Thymus (tissue), 11 donors: ENCODE data around the gene CENPW. TPM values are rescaled to one million over a fixed set of nuclear protein-coding genes. Genes with fewer than 3 reads are reported as not detected.

Experiments
- DNase-seq, 9 donors: peaks; one replicate each; pipeline ENCODE4 v3.0.0-alpha.2; 2013; ENCODE audit warnings: low spot score in 9 of 9, low read depth in 6 of 9, missing footprints in 1 of 9
- H3K27ac ChIP-seq, 2 donors: one replicate each; pipeline ENCODE4 v1.5.1; 2013; ENCODE audit warnings: control low read depth in 1 of 2, low read depth in 1 of 2, low read length in 1 of 2, mild to moderate bottlenecking in 1 of 2, moderate library complexity in 1 of 2
- H3K27me3 ChIP-seq, 2 donors: one replicate each; pipeline ENCODE4 v1.5.1; 2013; ENCODE audit warnings: low read length in 1 of 2; ENCODE audit not compliant: control insufficient read depth in 2 of 2, insufficient read depth in 1 of 2
- H3K36me3 ChIP-seq, 2 donors: one replicate each; pipeline ENCODE4 v1.5.1; 2013; ENCODE audit warnings: low read length in 1 of 2, mild to moderate bottlenecking in 1 of 2, moderate library complexity in 1 of 2; ENCODE audit not compliant: control insufficient read depth in 2 of 2, insufficient read depth in 2 of 2
- H3K4me1 ChIP-seq, 2 donors: one replicate each; pipeline ENCODE4 v1.5.1; 2013; ENCODE audit warnings: low read length in 2 of 2; ENCODE audit not compliant: control insufficient read depth in 2 of 2, insufficient read depth in 2 of 2
- H3K4me3 ChIP-seq, 2 donors: one replicate each; pipeline ENCODE4 v1.5.1; 2013; ENCODE audit warnings: low read length in 2 of 2, control low read depth in 1 of 2, mild to moderate bottlenecking in 1 of 2
- H3K9me3 ChIP-seq, 2 donors: one replicate each; pipeline ENCODE4 v1.5.1; 2013; ENCODE audit warnings: low read length in 1 of 2, mild to moderate bottlenecking in 1 of 2; ENCODE audit not compliant: control insufficient read depth in 2 of 2, insufficient read depth in 1 of 2
- WGBS: extraction: QIAGEN DNeasy Blood & Tissue Kit; methylation state at CpG from one replicate; pipeline ENCODE4 v1.1.7; 2013; 5-methylcytosine and 5-hydroxymethylcytosine counted together
- polyA plus RNA-seq: library from polyadenylated mRNA; stranded (reverse); fragments of 200-250 nt; gene quantifications from one replicate; pipeline ENCODE4 v1.2.3, GENCODE V29; 2013
- total RNA-seq: library from RNA; stranded (reverse); fragments of 120-200 nt; gene quantifications from one replicate; pipeline ENCODE4 v1.2.4, GENCODE V29; 2013
- donor health status: healthy.

CENPW gene
- total and polyA plus RNA-seq, 2 donors, result 11.5 to 37.6 TPM

DNA sequence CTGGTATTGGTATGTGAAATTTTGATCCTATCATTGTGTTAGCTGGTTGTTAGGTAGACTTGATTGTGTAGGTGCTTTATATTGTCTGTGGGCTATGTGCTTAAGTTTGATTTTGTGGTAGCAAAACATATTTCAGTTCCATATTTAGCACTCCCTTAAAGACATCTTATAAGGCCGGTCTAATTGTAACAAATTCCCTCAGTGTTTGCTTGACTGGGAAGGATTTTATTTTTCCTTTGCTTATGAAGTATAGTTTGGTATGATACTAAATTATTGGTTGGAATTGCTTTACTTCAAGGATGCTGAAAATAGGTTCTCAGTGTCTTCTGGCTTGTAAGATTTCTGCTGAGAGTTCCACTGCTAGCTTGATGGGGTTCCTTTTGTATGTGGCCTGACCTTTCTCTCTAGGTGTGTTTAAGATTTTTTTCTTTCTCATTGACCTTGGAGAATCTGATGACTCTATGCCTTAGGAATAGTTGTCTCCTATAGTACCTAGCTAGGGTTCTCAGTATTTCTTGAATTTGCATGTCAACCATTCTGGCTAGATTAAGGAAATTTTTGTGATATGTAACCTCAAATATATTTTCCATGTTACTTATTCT, 20.1 kb downstream of the CENPW start:
- no peaks in the 10 kb centered on the region for H3K27me3 ChIP-seq
- H3K36me3 ChIP-seq, result no peaks in the 10 kb centered on the region
- H3K27ac ChIP-seq, result no peak overlapping the region
- no peak overlapping the region for H3K4me3 ChIP-seq
- H3K9me3 ChIP-seq, result peaks cover 0 to 4% of the 10 kb centered on the region in 2 donors
- 99% methylated on average over 1 of the region's 1 CpG for WGBS
- no peak for DNase-seq
- no peaks in the 10 kb centered on the region for H3K4me1 ChIP-seq

DNA sequence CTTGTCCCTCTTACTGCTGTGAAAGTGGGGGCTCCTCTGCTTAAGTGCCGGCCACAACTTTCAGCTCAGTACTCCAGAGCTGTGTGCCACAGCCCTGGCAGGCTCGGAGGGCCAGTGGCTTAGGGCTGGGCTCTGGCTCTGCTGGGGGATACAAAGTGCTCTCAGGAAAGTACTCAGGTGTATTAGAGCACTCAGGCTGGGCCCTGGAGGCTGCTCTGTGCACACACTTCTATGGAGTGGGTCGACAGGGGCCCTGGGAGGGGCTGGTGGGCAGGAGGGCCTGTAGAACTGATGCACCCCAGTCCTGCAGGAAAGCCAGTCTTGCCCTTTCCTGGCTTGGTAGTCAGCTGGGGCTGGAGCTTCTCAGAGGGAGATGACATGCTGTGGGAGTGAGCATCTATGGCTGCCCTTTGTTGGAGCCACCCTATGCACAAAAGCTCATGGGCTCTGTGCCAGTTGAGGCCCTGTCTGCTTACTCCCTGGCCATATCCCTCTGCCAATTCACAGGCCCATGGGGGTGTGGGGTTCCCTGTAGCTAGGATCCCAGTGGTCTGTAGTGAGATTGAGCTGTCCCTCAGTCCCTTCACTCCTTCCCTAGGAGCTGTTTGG, 22.0 kb downstream of the CENPW start:
- H3K27ac ChIP-seq, result no peak overlapping the region
- H3K9me3 ChIP-seq, result peaks cover 0 to 4% of the 10 kb centered on the region in 2 donors
- no peak overlapping the region for H3K4me3 ChIP-seq
- over 99% methylated on average over 3 of the region's 3 CpGs for WGBS
- no peak for DNase-seq
- H3K27me3 ChIP-seq, result no peaks in the 10 kb centered on the region
- no peaks in the 10 kb centered on the region for H3K36me3 ChIP-seq
- H3K4me1 ChIP-seq, result no peaks in the 10 kb centered on the region

DNA sequence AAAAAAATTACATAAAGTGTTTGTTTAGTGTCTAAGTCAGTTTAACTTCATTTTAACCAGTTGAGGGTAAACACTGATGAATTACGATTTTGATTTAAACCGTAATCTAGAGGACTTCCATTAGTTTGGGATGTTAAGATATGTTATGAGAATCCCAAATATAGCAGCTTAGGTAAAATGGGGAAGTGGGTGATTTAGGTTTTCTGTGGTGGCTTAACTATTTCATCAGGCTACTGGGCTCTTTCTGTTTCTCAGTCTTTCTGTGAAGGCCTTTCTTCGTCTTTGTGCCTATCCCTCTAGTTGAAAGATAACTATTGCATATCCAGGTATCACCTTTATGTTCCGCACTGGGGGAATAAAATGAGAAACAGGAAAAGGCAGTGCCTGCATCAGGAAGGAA, 27.9 kb downstream of the CENPW start:
- no peak overlapping the region for H3K27ac ChIP-seq
- H3K9me3 ChIP-seq, result no peaks in the 10 kb centered on the region
- H3K36me3 ChIP-seq, result no peaks in the 10 kb centered on the region
- no peaks in the 10 kb centered on the region for H3K4me1 ChIP-seq
- no peaks in the 10 kb centered on the region for H3K27me3 ChIP-seq
- no peak for DNase-seq
- 92% methylated on average over 4 of the region's 4 CpGs for WGBS
- no peak overlapping the region for H3K4me3 ChIP-seq

GRCh38 chr6:126372626-126373025, 32.7 kb downstream of the CENPW start:
- no peaks in the 10 kb centered on the region for H3K9me3 ChIP-seq
- no peak overlapping the region for H3K4me3 ChIP-seq
- no peak for DNase-seq
- H3K27ac ChIP-seq, result no peak overlapping the region
- no peaks in the 10 kb centered on the region for H3K36me3 ChIP-seq
- no peaks in the 10 kb centered on the region for H3K4me1 ChIP-seq
- 97% methylated on average over 2 of the region's 2 CpGs for WGBS
- no peaks in the 10 kb centered on the region for H3K27me3 ChIP-seq

GRCh38 chr6:126373344-126373743, 33.4 kb downstream of the CENPW start:
- DNase-seq, result no peak
- no peaks in the 10 kb centered on the region for H3K36me3 ChIP-seq

DNA sequence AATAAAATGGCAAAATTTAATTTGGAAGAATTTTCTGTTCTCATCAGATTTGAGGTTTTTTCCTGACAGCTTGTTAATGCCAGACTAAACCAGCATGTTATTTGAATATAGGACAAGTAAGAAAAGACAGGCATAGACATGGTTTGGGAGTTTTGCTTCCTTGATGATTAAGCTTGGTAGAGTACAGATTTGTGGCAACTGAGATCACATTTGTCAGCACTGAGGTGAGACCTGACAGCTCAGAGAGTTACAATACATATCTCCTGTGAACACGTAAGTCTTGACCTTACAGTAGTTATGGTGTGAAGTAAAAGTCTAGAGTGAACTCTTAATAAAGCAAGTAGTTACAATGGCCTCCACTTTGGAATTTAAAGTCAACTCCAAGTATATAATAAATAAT, 34.5 kb downstream of the CENPW start:
- H3K27me3 ChIP-seq, result no peaks in the 10 kb centered on the region
- DNase-seq, result no peak
- H3K36me3 ChIP-seq, result no peaks in the 10 kb centered on the region
- no peak overlapping the region for H3K4me3 ChIP-seq
- no peak overlapping the region for H3K27ac ChIP-seq
- no peaks in the 10 kb centered on the region for H3K9me3 ChIP-seq
- no peaks in the 10 kb centered on the region for H3K4me1 ChIP-seq
- WGBS, result 95% methylated on average over 1 of the region's 1 CpG

More at GRCh38 chr6:126373344-126373743, 33.4 kb downstream of the CENPW start:
- no peaks in the 10 kb centered on the region for H3K4me1 ChIP-seq
- no peak overlapping the region for H3K27ac ChIP-seq
- H3K4me3 ChIP-seq, result no peak overlapping the region
- H3K9me3 ChIP-seq, result no peaks in the 10 kb centered on the region
- 97% methylated on average over 4 of the region's 4 CpGs for WGBS
- no peaks in the 10 kb centered on the region for H3K27me3 ChIP-seq

- DNase-seq, result no peak
- no peaks in the 10 kb centered on the region for H3K27me3 ChIP-seq
- no peaks in the 10 kb centered on the region for H3K9me3 ChIP-seq
- H3K36me3 ChIP-seq, result no peaks in the 10 kb centered on the region
- 97% methylated on average over 2 of the region's 2 CpGs for WGBS
- H3K27ac ChIP-seq, result no peak overlapping the region
- no peaks in the 10 kb centered on the region for H3K4me1 ChIP-seq
- H3K4me3 ChIP-seq, result no peak overlapping the region
These were observed 36.8 kb downstream of the CENPW start for GRCh38 chr6:126376682-126377081.

GRCh38 chr6:126377594-126378153, 37.8 kb downstream of the CENPW start:
- Histone ChIP-seq H3K27me3 (no peaks in the 10 kb centered on the region), H3K4me1 (no peaks in the 10 kb centered on the region), H3K9me3 (no peaks in the 10 kb centered on the region), H3K4me3 (no peak overlapping the region), H3K36me3 (no peaks in the 10 kb centered on the region), H3K27ac (no peak overlapping the region)
- over 99% methylated on average over 2 of the region's 2 CpGs for WGBS
- DNase-seq, result no peak

- DNase-seq, result no peak
- H3K27ac ChIP-seq, result no peak overlapping the region
- no peaks in the 10 kb centered on the region for H3K4me1 ChIP-seq
- no peaks in the 10 kb centered on the region for H3K27me3 ChIP-seq
- H3K4me3 ChIP-seq, result no peak overlapping the region
- no peaks in the 10 kb centered on the region for H3K36me3 ChIP-seq
- 100% methylated on average over 1 of the region's 1 CpG for WGBS
- no peaks in the 10 kb centered on the region for H3K9me3 ChIP-seq
These were observed 40.2 kb downstream of the CENPW start for GRCh38 chr6:126380072-126380583.
